NCI-H2081 (cell line): ENCODE results near the gene PSPC1.

Experiments used
- DNase-seq, 2 experiments: peaks; one replicate each; lab custom pipeline; 2025; lab: John Stamatoyannopoulos, UW

PSPC1 gene

DNA sequence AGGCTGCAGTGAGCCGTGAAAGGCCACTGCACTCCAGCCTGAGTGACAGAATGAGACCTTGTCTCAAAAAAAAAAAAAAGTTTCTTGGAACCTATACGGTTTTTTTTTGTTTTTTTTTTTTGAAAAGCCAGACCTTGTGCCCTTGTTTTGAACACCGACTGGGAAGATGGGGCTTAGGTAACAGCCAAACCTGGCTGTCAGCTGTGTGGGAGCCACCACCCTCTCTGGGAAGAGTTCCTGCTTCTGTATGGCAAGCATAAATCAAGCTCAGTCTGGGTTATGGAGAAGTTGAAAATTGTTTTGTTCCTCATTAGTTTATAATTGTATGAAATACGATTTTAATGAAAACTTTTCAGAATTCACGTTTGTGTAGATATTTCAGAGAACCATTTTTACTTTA, 109.8 kb downstream of the PSPC1 start:
- DNase-seq: no peak

DNA sequence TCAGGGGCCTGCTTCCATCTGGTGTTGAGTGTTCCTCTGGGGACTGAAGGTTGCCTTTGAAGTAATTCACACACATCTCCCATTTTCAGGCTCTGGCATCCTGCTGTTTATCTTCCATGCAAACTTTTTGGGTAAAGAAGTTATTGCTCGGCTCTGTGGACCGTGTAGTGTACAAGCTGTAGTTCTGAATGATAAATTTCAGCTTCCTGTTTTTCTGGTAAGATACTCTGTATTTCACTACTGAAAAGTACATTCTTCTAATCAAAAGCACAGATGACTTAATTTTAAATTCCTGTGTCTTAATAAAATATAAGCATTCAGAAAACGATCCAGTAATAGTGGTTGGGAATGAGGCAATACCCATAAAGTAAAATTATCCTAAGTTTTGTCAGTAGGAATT, 112.6 kb downstream of the PSPC1 start:
- no peak for DNase-seq

DNA sequence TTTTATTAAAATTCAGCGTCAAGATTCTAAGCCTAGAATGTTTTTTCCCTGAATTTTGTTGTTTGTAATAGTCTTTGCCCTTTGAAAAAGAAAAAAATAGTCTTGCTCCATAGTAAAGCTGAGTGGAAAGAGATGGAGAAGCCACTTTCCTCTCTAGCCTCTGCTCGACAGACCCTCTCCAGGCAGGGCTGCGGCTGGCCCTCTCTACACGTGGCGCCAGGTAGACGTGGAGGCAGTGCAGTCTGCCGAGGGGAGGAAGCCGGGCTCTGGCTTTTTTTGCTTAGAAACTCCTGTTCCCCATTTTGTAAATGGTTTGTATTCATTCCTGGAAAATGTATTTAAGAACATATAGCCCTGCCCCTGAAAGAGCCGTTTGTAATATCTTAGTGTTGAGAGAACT, 114.0 kb downstream of the PSPC1 start:
- no peak for DNase-seq

DNA sequence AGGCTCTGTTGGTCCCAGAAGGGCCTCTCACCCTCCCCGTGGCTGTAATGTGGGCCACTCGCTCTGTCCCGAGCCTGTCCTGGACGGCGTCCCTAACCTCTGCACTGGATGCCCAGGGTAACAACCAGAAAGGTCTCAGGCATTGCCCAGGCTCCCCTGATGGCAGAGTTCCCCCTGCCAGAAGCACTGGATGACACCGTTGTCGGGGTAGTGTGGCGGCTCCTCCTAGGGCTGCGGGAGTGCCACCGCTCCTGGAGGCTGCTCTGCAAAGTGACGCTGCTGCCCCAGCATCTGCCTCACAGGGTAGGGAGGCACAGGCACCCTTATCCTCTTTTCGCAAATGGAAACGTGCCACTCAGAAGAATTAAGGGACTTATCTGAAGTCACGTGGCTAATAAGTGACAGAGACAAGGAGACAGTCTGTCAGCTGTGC, 117.3 kb downstream of the PSPC1 start:
- DNase-seq: no peak

DNA sequence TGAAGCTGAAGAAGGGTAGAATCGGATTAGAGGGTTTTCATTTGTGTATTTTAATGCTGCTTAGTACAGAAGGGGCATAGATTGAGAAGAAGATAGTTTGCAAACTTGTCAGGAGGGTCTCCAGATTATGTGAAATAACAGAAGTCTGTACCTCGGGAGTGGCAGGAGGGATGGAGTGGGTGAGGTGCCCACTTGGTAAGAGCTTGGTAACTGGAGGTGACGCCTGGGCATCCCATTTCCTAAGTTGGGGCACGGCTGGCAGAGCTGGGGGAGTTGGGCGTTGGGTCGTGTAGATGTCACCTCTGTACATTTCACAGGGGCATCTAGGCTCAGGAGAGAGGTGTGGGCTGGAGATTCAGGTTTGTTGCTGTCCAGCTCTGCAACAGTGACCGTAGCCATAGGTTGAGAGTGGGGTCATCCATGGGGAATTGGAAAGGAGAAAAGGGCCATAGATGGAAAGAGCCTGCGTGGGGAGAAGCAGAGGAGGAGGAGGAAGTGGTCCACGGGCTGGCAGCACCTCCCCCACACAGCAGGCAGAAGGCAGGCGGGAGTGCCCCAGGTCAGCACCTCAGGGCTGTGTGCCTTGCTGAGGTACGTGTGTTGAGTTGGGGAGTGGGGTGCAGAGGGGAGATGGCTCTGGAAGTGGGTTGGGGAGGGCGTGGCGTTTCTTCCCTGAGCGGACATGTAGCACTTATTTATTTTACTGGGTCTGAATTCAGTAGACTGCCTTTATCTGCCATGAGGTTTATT, 118.1 kb downstream of the PSPC1 start:
- no peak for DNase-seq

DNA sequence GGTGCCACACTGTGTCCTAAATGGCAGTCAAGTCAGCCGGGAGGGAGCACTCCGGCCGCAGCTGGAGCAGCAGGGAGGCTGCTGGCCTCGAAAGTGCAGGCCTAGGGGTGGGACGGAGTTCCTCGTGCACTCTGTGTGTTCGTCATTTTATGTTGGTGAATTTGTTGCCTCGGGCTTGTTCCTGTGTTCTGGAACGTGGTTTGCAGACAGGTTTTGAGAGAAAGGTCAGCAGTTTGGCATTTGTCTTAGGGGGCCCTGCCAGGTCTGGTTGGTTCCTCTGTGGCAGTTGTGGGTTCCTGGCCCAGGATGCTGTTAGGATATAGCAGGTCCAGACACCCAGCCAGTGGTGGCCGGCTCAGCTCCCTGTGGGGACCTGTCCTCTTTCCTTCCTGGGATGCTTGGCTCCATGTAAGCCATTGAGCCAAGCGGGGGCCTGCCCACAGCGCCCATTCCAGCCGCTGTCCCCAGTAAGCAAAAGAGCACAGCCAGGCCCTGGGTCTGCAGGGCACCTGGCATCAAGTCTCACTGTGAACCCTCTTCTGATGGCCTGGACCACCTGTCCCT, 119.2 kb downstream of the PSPC1 start:
- DNase-seq: no peak

DNA sequence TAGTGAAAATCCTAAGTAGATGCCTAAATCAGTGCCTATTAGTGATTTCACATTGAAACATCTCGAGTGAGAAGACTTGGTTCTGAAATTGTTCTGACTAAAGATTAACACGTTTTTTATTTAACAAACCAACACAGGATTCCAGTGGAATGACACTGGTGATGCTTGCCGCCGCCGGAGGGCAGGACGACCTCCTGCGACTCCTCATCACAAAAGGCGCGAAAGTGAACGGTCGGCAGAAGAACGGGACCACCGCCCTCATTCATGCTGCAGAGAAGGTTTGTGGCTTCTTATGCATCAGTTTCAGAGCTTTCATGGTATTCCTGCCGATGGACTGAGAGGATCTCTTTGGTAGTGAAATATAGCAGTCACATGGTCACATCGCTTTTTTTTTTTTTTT, 121.2 kb downstream of the PSPC1 start:
- no peak for DNase-seq

DNA sequence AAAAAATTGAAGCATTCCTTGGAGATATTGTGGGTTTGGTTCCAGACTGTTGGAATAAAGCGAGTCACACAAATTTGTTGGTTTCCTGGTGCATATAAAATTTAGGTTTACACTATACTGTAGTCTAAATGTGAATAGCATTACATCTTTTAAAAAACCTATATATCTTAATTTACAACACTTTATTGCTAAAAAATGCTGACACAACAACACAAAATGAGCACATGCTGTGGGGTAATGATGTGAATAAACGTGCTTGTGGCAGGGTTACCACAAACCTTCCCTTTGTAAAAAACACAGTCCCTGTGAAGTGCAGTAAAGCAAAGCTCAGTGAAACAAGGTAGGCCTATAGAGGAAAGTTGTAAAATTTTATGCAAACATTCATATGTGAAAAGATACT, 121.6 kb downstream of the PSPC1 start:
- no peak for DNase-seq

DNA sequence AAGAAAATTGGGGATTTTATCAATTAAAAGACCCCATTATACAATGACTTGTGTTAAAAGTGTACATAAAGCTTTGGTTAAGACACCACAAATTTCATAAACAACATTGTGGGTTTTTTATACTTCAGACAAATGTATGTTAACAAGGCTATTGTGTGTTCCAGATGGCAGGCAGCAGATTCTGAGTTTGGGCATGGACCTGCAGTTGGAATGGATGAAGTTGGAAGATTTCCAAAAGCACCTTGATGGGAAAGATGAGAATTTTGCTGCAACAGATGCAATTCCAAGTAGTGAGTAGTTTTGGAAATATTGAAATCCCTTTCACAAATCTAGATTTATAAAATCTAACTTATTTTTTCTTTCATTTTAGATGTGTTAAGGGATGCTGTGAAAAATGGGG, 123.9 kb downstream of the PSPC1 start:
- no peak for DNase-seq

DNA sequence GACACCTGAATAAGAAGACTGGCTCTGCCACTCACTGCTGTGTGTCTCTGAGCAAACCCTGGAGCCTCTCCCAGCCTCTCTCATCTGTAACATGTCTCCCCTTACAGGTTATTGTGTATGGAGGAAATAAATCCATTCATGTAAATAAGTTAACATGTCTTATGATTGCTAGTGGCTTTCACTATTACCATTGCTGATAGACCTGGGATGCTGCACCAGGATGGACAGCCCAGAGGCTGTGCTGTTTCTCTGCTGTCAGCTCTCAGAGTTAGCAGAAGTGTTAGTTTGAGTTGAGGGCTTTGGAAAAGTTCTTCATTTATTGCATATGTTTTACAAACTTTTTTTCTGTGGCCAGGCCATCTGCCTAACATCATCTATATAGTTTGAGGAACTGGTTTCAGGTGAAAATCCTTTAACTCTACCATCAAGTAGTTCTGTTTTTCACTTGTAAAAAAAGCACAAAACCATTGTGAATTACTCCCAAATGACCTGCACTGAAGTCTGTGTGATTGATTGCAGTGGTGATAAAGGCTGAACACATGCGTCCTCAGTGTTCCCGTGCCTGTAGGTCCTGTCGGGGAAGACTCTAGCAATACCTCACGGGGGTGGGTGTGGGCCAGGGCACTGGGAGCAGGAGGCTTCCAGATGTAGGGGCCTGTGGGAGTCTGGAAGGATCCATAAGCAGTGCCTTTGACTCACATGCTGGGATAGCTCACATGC, 124.7 kb downstream of the PSPC1 start:
- no peak for DNase-seq
